NOMO-1 treated with DMSO at 0.1 percent for 48 hours (cell line): ENCODE data around the gene KIAA1328.

Source experiments
- DNase-seq: peaks from one replicate; lab custom pipeline; 2025; ENCODE audit not compliant: unreplicated experiment; lab: John Stamatoyannopoulos, UW

The KIAA1328 gene

DNA sequence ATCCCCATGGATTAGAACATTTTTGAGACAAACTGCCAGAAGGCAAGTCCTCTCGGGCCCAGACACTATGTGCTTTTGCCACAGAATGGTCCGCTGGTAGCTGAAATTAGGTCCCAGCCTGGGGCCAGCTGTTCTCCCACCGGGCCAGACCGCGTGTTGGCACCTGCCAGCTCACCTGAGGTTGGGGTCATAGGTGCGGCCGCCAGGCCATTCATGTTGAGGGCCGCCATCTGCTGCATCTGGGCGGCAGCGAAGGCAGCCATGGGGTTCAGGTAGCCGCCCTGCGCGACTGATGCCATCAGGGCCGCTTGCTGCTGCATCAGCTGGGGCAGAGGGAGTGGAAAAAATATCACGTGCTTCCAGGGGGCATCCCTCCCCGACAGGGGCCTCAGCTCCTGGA, 443.9 kb downstream of the KIAA1328 start:
- no peak for DNase-seq

- no peak for DNase-seq
Observed at GRCh38 chr18:37274309-37275236, 445.6 kb downstream of the KIAA1328 start.

GRCh38 chr18:37275237-37275741, 446.4 kb downstream of the KIAA1328 start:
- DNase-seq, result no peak

GRCh38 chr18:37276111-37276890, 447.4 kb downstream of the KIAA1328 start:
- no peak for DNase-seq

- no peak for DNase-seq
Observed at GRCh38 chr18:37277804-37278203, 448.9 kb downstream of the KIAA1328 start.
